HG02763 (cell line): ENCODE data around the gene NMT2.
A peak's percentile ranks its signal among the peaks of the same experiment; 100 is the strongest.

Experiments
- ATAC-seq: cut with Tn5 transposase; IDR thresholded peaks from one replicate; pipeline ENCODE4 v1.9.1; 2021; ENCODE audit warnings: mild to moderate bottlenecking, moderate library complexity; ENCODE audit not compliant: unreplicated experiment

NMT2 gene

DNA sequence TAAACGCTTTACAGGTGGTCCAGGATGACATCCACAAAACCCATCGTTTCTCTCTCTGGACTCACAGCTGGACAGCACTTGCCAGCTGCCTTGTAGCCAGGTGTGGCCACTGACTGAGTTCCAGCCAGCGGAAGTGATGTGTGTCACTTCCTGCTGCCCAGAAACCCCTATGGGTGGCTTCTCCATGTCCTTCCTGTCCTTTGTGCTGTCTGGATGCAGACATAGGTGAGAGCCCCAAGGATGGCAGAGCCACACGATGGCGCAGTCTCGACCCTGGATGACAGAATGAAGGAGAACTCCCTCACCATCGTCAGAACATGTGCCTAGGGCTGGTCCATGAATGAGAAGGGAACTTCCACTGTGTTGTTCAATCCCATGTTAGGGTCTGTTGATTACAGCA, 22.1 kb downstream of the NMT2 start:
- no peak for ATAC-seq

DNA sequence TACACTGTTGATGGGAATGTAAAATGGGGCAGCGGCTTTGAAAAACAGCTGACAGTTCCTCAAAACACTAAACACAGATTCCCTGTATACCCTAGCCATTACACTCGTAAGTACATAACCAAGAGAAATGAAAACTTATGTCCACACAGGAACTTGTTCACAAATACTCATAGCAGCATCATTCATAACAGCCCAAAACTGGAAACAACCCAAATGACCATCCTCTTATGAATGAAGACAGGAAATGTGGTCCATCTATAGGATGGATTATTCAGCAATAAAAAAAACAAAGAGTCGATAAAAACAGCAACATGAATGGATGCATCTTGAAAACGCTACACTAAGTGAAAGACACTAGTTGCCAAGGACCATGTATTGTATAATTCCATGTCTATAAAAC, 23.7 kb downstream of the NMT2 start:
- no peak for ATAC-seq

DNA sequence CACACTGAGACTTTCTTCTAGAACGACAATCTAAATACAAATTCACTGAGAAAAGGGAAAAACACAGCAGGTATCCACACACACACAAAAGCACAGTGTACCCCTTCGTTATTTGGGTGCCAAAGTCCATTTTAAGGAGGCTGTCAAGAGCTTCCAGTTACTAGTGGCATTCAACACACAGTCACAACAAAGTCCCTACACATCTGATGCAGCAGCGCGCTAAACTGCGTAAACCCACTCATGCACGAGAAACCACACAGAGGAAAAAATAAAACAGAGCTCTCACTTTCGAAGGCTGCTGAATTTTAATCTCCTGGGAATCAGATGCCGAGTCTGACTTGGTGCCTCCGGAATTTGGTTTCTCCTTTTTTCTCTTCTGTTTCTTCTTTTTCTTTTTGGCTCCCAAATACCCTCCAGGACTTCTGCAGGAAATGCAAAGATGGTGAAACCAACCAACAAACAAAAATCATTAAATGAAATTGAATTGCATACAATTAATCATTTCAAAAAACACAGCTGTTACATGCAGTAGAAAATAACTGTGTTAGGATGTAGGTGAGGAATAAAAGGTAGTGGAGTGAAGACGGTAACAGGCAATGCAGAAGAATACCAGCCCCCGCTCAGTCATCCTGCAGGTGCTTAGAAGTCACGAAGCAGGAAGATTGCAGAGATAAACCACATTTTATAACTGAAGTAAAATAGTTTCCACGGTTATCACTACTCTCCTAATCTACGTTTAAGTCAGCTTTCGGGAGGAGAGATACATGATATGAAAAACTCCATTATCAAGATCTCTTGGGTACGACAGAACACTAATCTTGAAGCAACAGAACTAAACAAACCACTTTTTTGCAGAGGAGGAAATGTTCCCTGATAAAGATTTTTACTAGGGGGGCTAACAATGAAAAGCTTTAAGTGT, 27.1 kb downstream of the NMT2 start:
- peak; percentile 84 for ATAC-seq

DNA sequence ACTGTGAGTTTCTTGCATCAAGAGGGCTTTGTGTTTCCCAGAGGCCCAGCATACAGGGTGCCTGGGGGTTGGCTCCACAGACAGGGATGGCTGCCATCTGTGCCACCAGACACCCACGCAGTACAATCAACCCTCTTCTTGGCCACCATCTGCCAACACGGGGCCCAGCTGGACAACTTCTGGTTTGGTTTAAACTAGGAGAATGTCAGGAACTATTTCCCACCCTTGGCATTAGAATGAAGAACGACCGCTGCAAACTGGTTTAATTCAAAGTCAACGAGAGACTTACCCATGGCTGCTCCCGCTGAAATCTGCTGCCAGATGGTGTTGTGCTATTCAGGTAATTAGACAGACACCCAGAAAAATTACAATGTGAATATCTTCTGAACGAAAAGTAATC, 27.8 kb downstream of the NMT2 start:
- no peak for ATAC-seq

- no peak for ATAC-seq
These were observed 30.9 kb downstream of the NMT2 start for GRCh38 chr10:15137636-15138035.

GRCh38 chr10:15137036-15137359, 31.5 kb downstream of the NMT2 start:
- no peak for ATAC-seq

DNA sequence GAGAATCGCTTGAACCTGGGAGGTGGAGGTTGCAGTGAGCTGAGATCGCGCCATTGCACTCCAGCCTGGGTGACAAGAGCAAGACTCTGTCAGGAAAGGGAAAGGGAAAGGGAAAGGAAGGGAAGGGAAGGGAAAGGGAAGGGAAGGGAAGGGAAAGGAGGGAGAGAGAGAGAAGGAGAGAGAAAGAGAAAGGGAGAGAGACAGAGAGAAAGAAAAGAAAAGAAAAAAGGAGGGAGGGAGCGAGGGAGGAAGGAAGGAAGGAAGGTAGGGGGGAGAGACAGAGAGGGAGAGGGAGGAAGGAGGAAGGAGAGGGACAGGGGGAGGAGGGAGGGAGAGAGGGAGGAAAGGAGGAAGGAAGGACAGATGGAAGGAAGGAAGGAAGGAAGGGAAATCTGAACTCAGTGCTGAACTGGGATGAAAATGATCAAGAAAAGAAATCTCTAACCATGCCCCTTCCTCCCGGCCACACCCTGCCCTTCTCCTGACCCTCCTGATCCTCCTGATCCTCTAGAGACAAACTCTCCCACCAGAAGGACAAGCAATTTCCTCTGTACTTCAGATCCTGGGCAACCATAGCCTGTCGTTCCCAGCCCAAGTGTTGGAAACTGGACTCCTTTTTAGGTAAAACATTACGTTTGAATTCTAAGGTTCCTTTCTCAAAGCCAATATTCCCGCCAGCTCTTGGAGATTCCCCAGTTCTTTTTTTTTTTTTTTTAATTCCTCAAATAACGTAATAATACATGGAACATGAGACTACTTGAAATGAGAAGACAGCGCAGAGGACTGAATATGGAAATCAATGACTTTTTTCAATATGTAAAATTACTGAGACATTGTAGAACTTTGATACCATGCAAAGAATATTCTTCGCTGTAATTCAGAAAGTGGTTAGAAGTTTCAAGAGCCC, 32.1 kb downstream of the NMT2 start:
- ATAC-seq, result no peak

- no peak for ATAC-seq
These were observed 37.2 kb downstream of the NMT2 start for GRCh38 chr10:15131330-15131729.

- ATAC-seq, result no peak
These were observed 43.6 kb downstream of the NMT2 start for GRCh38 chr10:15124908-15125307.

- no peak for ATAC-seq
These were observed 44.3 kb downstream of the NMT2 start for GRCh38 chr10:15124190-15124589.

DNA sequence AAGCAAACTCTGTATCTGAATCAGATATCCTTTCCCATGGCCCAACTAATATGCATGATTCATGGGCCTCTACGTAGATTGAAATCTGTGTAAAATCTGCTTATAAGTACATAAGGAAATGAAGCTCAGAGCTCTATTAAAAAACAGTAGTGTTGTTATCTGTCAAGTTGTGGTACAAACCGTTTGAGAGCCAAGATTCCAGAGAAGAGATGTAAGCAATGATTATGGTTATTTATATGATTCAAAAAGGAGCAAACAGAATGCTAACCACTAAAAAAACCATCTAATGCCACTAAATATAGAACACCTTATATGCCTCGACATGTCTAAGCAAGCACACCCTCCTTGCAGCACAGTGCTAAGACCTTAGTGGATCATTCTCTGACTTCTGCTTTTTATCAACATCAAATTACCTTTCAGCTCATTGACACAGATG, 44.7 kb downstream of the NMT2 start:
- no peak for ATAC-seq

DNA sequence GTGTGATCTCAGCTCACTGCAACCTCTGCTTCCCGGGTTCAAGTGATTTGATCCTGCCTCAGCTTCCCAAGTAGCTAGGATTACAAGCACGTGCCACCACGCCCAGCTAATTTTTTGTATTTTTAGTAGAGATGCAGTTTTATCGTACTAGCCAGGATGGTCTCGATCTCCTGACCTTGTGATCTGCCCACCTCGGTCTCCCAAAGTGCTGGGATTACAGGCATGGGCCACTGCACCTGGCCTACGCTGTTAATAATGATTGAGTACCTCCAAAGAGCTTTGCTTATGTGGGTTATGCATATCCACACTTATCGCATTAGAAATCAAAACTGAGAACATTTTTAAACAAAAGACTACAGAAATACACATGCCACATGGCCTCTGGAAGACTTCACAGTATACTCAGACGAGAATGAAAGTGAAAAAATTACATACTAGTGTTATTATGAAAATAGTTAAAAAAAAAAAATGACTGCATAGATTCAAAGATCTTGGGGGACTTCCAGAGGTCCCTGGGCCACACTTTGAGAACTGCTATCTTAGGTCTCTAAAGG, 45.9 kb downstream of the NMT2 start:
- peak; percentile 89 for ATAC-seq

DNA sequence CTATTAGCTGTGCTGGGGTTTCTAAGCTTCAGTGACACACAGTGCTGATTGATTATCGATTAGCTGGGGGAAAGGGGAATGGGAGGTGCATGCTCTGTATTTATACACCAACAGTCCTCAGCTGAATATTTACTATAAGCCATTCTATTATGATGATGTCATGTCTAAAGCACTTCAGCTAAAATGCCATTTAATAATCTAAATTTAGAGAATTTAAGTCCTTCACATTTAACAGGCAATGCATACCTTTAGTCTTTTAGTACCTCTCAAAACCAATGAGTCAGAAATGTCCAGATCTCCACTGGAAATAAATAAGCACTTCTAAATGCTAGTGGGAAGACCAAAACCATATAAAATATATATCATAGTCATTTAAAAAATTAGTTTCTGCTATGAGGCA, 46.8 kb downstream of the NMT2 start:
- ATAC-seq, result no peak

- no peak for ATAC-seq
These were observed 48.0 kb downstream of the NMT2 start for GRCh38 chr10:15120523-15120922.

- no peak for ATAC-seq
These were observed 49.9 kb downstream of the NMT2 start for GRCh38 chr10:15118615-15119014.

DNA sequence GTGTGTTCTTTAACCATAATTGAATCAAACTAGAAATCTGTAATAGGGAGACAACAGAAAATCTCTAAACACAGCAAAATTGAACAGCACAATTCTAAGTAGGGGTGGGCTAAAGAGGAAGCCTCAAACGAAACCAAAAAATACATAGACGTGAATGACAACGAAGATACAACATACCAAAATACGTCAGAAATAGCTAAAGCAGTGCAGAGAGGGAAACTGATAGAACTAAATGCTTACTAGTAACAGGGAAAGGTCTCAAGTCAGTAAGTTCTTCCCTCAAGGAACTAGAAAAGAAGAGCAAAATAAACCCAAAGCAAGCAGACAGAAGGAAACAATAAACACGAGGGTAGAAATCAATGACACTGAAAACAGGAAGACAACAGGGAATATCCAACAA, 52.3 kb downstream of the NMT2 start:
- no peak for ATAC-seq

- no peak for ATAC-seq
These were observed 54.7 kb downstream of the NMT2 start for GRCh38 chr10:15113766-15114165.

- ATAC-seq, result no peak
These were observed 55.8 kb downstream of the NMT2 start for GRCh38 chr10:15112657-15113056.

DNA sequence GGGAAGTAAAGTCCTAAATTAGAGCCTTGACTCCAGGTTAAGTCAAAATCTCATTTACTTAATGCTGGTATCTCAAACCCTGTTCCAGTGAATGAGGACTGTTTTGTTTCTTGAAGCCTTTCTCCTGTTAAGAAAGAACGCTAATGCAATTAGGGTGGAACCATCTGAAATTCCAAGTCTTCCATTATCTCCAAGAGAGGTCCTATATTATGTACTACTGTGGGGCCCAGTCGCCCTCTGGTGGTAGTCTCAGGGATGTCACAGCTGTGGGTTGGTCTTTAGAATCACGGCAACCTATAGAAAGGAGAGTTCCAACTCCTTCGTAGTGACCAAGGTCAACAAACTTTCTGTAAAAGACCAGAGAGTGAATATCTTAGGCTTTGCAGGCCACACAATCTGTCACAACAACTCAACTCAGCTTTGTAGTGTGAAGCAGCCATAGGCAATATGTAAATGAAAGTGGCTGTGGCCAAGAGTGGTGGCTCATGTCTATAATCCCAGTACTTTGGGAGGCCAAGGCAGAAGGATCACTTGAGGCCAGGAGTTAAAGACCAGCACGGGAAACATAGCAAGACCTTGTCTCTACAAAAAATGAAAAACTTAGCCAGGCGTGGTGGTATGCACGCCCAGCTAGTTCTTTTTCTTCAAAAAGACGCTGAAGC, 62.0 kb downstream of the NMT2 start:
- no peak for ATAC-seq

GRCh38 chr10:15103513-15103912, 65.0 kb downstream of the NMT2 start:
- ATAC-seq, result no peak

DNA sequence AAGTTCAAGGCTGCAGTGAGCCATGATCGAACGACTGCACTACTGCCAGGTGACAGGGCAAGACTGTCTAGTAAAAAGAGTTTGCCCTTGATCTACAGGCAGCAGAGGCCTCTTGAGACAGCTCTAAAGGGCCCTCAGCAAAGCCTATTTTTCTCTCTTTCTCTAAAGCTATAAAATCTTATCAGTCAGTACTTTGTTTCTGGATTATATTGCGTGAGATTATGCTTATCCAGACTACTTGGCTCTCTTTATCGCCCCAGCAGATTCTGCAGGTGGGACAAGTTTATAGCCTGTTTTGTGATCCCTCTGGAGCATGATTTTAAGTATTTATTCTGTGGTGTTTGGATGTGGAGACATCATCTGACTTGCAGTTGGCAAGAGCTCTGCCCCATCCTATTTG, 68.6 kb downstream of the NMT2 start:
- no peak for ATAC-seq
